Activated CD8-positive, alpha-beta memory T cell treated with anti-CD3 and anti-CD28 coated beads, Interleukin-2, amount 10 ng/mL, durations not matched to agents 7 days and 5 days (primary cell): ENCODE measurements around the gene ROBO1. TPM values are rescaled to one million over a fixed set of nuclear protein-coding genes. Genes with fewer than 3 reads are reported as not detected.

Experiments
- ATAC-seq: fragments of 150-1000 bp; cut with Tn5 transposase; one replicate; pipeline ENCODE4 v1.10.0; 2021; ENCODE audit warnings: moderate library complexity
- CTCF ChIA-PET: fragments of 350-600 bp; sonication (Branson Sonifier 250); formaldehyde crosslinking; loops from one replicate; lab custom pipeline; 2021; ENCODE audit warnings: antibody characterized with exemption; lab: Charles Lee
- DNase-seq: peaks from one replicate; pipeline ENCODE4 v3.0.0-alpha.2; 2020
- H3K27ac Mint-ChIP-seq: one replicate; pipeline ENCODE4 v1.8.0; 2021; ENCODE audit warnings: mild to moderate bottlenecking, mixed read lengths
- H3K27me3 Mint-ChIP-seq: one replicate; pipeline ENCODE4 v1.8.0; 2021; ENCODE audit warnings: mixed read lengths
- H3K36me3 Mint-ChIP-seq: one replicate; pipeline ENCODE4 v1.8.0; 2021; ENCODE audit warnings: mild to moderate bottlenecking, mixed read lengths
- H3K4me1 Mint-ChIP-seq: one replicate; pipeline ENCODE4 v1.8.0; 2021; ENCODE audit warnings: mixed read lengths
- H3K4me3 Mint-ChIP-seq: one replicate; pipeline ENCODE4 v1.8.0; 2021; ENCODE audit warnings: mild to moderate bottlenecking, moderate library complexity, mixed read lengths
- H3K9me3 Mint-ChIP-seq: one replicate; pipeline ENCODE4 v1.8.0; 2022; ENCODE audit warnings: low read depth, mixed read lengths
- total RNA-seq, 2 experiments: library from RNA; stranded (reverse); gene quantifications; one replicate each; pipeline ENCODE4 v1.2.3, GENCODE V29; 2021

The ROBO1 gene
- total RNA-seq, 2 experiments from 2014 or later, result 0.32 to 0.87 TPM

- H3K27me3 Mint-ChIP-seq, result no peaks in the 10 kb centered on the region
- H3K9me3 Mint-ChIP-seq, result peaks cover 9% of the 10 kb centered on the region
- CTCF ChIA-PET, result no interaction called here
- H3K4me1 Mint-ChIP-seq, result no peaks in the 10 kb centered on the region
- ATAC-seq (no peak), DNase-seq (no peak)
- H3K36me3 Mint-ChIP-seq, result no peaks in the 10 kb centered on the region
- no peak overlapping the region for H3K27ac Mint-ChIP-seq
- H3K4me3 Mint-ChIP-seq, result no peak overlapping the region
Observed at GRCh38 chr3:79264892-79265291, 502.9 kb downstream of the ROBO1 start.

GRCh38 chr3:79263423-79263822 is 504.4 kb downstream of the ROBO1 start:
- Mint-ChIP-seq H3K9me3 (peaks cover 6% of the 10 kb centered on the region), H3K4me1 (no peaks in the 10 kb centered on the region), H3K36me3 (no peaks in the 10 kb centered on the region), H3K27ac (no peak overlapping the region), H3K4me3 (no peak overlapping the region), H3K27me3 (no peaks in the 10 kb centered on the region)
- DNase-seq (no peak), ATAC-seq (no peak)
- CTCF ChIA-PET, result no interaction called here

GRCh38 chr3:79258479-79258878 is 509.3 kb downstream of the ROBO1 start:
- no peak overlapping the region for H3K4me3 Mint-ChIP-seq
- CTCF ChIA-PET, result no interaction called here
- no peaks in the 10 kb centered on the region for H3K36me3 Mint-ChIP-seq
- H3K4me1 Mint-ChIP-seq, result no peaks in the 10 kb centered on the region
- DNase-seq (no peak), ATAC-seq (no peak)
- H3K9me3 Mint-ChIP-seq, result peaks cover 2% of the 10 kb centered on the region
- H3K27me3 Mint-ChIP-seq, result no peaks in the 10 kb centered on the region
- H3K27ac Mint-ChIP-seq, result no peak overlapping the region

- Mint-ChIP-seq H3K27me3 (no peaks in the 10 kb centered on the region), H3K36me3 (no peaks in the 10 kb centered on the region), H3K4me3 (no peak overlapping the region), H3K9me3 (peaks cover 2% of the 10 kb centered on the region), H3K27ac (no peak overlapping the region), H3K4me1 (no peaks in the 10 kb centered on the region)
- CTCF ChIA-PET, result no interaction called here
- DNase-seq, result no peak
- ATAC-seq, result no peak
Observed at GRCh38 chr3:79257791-79258190, 510.0 kb downstream of the ROBO1 start.

GRCh38 chr3:79255702-79256101 is 512.1 kb downstream of the ROBO1 start:
- H3K36me3 Mint-ChIP-seq, result no peaks in the 10 kb centered on the region
- no peak for ATAC-seq
- CTCF ChIA-PET, result no interaction called here
- no peak for DNase-seq
- no peaks in the 10 kb centered on the region for H3K27me3 Mint-ChIP-seq
- no peaks in the 10 kb centered on the region for H3K4me1 Mint-ChIP-seq
- H3K9me3 Mint-ChIP-seq, result peaks cover 2% of the 10 kb centered on the region
- no peak overlapping the region for H3K4me3 Mint-ChIP-seq
- H3K27ac Mint-ChIP-seq, result no peak overlapping the region

- no peaks in the 10 kb centered on the region for H3K36me3 Mint-ChIP-seq
- H3K4me1 Mint-ChIP-seq, result no peaks in the 10 kb centered on the region
- ATAC-seq (no peak), DNase-seq (no peak)
- CTCF ChIA-PET, result no interaction called here
- H3K27ac Mint-ChIP-seq, result no peak overlapping the region
- H3K27me3 Mint-ChIP-seq, result no peaks in the 10 kb centered on the region
- H3K4me3 Mint-ChIP-seq, result no peak overlapping the region
- peaks cover 2% of the 10 kb centered on the region for H3K9me3 Mint-ChIP-seq
Observed at GRCh38 chr3:79255292-79255691, 512.5 kb downstream of the ROBO1 start.

GRCh38 chr3:79253704-79254103 is 514.1 kb downstream of the ROBO1 start:
- peaks cover 7% of the 10 kb centered on the region for H3K9me3 Mint-ChIP-seq
- H3K27me3 Mint-ChIP-seq, result no peaks in the 10 kb centered on the region
- ATAC-seq (no peak), DNase-seq (no peak)
- H3K36me3 Mint-ChIP-seq, result no peaks in the 10 kb centered on the region
- CTCF ChIA-PET, result no interaction called here
- H3K27ac Mint-ChIP-seq, result no peak overlapping the region
- H3K4me1 Mint-ChIP-seq, result no peaks in the 10 kb centered on the region
- H3K4me3 Mint-ChIP-seq, result no peak overlapping the region

- H3K27me3 Mint-ChIP-seq, result no peaks in the 10 kb centered on the region
- DNase-seq (no peak), ATAC-seq (no peak)
- CTCF ChIA-PET, result no interaction called here
- no peak overlapping the region for H3K27ac Mint-ChIP-seq
- no peak overlapping the region for H3K4me3 Mint-ChIP-seq
- no peaks in the 10 kb centered on the region for H3K36me3 Mint-ChIP-seq
- peaks cover 7% of the 10 kb centered on the region for H3K9me3 Mint-ChIP-seq
- H3K4me1 Mint-ChIP-seq, result no peaks in the 10 kb centered on the region
Observed at GRCh38 chr3:79253271-79253670, 514.5 kb downstream of the ROBO1 start.

GRCh38 chr3:79250746-79251145 is 517.1 kb downstream of the ROBO1 start:
- Mint-ChIP-seq H3K27ac (no peak overlapping the region), H3K4me1 (no peaks in the 10 kb centered on the region), H3K9me3 (peaks cover 9% of the 10 kb centered on the region), H3K36me3 (no peaks in the 10 kb centered on the region), H3K4me3 (no peak overlapping the region), H3K27me3 (no peaks in the 10 kb centered on the region)
- ATAC-seq (no peak), DNase-seq (no peak)
- CTCF ChIA-PET, result no interaction called here

GRCh38 chr3:79249701-79250100 is 518.1 kb downstream of the ROBO1 start:
- H3K4me3 Mint-ChIP-seq, result no peak overlapping the region
- ATAC-seq, result no peak
- peaks cover 7% of the 10 kb centered on the region for H3K9me3 Mint-ChIP-seq
- no peak overlapping the region for H3K27ac Mint-ChIP-seq
- H3K4me1 Mint-ChIP-seq, result no peaks in the 10 kb centered on the region
- CTCF ChIA-PET, result no interaction called here
- DNase-seq, result no peak
- no peaks in the 10 kb centered on the region for H3K27me3 Mint-ChIP-seq
- no peaks in the 10 kb centered on the region for H3K36me3 Mint-ChIP-seq

GRCh38 chr3:79247725-79248043 is 520.1 kb downstream of the ROBO1 start:
- no peak for ATAC-seq
- Mint-ChIP-seq H3K27me3 (no peaks in the 10 kb centered on the region), H3K36me3 (no peaks in the 10 kb centered on the region), H3K27ac (no peak overlapping the region), H3K4me1 (no peaks in the 10 kb centered on the region), H3K9me3 (peaks cover 9% of the 10 kb centered on the region), H3K4me3 (no peak overlapping the region)
- CTCF ChIA-PET, result no interaction called here
- no peak for DNase-seq

- H3K27me3 Mint-ChIP-seq, result no peaks in the 10 kb centered on the region
- CTCF ChIA-PET, result no interaction called here
- ATAC-seq, result no peak
- peaks cover 9% of the 10 kb centered on the region for H3K9me3 Mint-ChIP-seq
- no peaks in the 10 kb centered on the region for H3K36me3 Mint-ChIP-seq
- H3K4me3 Mint-ChIP-seq, result no peak overlapping the region
- H3K4me1 Mint-ChIP-seq, result no peaks in the 10 kb centered on the region
- no peak for DNase-seq
- no peak overlapping the region for H3K27ac Mint-ChIP-seq
Observed at GRCh38 chr3:79246875-79247724, 520.7 kb downstream of the ROBO1 start.

- Mint-ChIP-seq H3K4me1 (no peaks in the 10 kb centered on the region), H3K9me3 (peaks cover 9% of the 10 kb centered on the region), H3K27me3 (no peaks in the 10 kb centered on the region), H3K27ac (no peak overlapping the region), H3K36me3 (no peaks in the 10 kb centered on the region), H3K4me3 (no peak overlapping the region)
- ATAC-seq (no peak), DNase-seq (no peak)
- CTCF ChIA-PET, result no interaction called here
Observed at GRCh38 chr3:79245284-79246138, 522.3 kb downstream of the ROBO1 start.

- CTCF ChIA-PET, result no interaction called here
- Mint-ChIP-seq H3K9me3 (peaks cover 5% of the 10 kb centered on the region), H3K4me3 (no peak overlapping the region), H3K36me3 (no peaks in the 10 kb centered on the region), H3K4me1 (no peaks in the 10 kb centered on the region), H3K27ac (no peak overlapping the region), H3K27me3 (no peaks in the 10 kb centered on the region)
- ATAC-seq (no peak), DNase-seq (no peak)
Observed at GRCh38 chr3:79236496-79236895, 531.3 kb downstream of the ROBO1 start.
